HG02763 (cell line): ENCODE data around the gene PDE4D.
"Not testable (repeated sequence)": the region's sequence is repeated elsewhere in the genome, so short reads cannot be mapped to it uniquely, and the experiment has no call there.

Experiments
- ATAC-seq: cut with Tn5 transposase; IDR thresholded peaks from one replicate; pipeline ENCODE4 v1.9.1; 2021; ENCODE audit warnings: mild to moderate bottlenecking, moderate library complexity; ENCODE audit not compliant: unreplicated experiment

Gene PDE4D

GRCh38 chr5:59393585-59394420 is 499.7 kb downstream of the PDE4D start:
- no peak for ATAC-seq

DNA sequence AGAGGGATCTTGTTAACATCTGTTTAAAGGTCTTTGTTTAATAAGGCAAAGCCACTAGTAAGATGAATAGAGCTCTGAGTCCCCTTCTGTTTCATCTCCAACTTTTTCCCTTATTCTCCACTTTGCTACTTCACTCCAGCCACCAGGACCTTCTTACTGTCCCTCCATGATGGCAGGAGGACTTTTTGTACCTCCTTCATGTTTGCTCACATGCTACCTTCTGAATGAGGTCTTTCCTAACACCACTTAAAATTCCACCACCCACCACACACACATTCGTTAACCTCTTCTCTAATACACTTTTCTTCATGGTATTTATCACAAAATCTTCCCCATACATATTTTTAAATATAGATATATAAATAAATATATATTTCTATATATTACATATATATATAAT is 501.9 kb downstream of the PDE4D start:
- ATAC-seq = no peak

GRCh38 chr5:59390989-59391388 is 502.5 kb downstream of the PDE4D start:
- ATAC-seq = no peak

DNA sequence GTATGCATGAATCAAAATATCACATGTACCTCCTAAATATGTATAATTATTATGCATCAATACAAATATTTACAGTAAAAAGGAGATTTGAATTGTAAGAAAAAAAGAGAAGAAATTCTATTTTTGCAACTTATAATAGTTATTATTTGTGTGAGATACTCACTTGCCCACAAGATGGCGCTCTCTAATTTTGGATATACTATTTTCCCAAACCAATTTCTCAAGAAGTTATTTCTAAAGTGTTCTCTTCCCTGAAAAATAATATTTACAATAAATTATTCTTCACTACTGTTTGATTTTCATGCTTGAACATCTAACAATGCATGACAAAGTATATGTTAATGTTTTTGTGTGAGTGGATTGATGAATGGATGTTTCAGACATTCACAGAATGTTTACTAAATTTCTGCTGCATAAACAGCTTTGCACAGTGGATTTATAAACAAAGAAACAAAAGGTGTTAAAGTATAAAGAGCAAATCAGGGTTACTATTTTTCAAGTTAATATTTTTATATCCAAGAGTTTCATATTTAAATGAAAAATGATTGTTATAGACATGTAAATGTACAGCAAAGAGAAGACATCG is 503.4 kb downstream of the PDE4D start:
- no peak for ATAC-seq

GRCh38 chr5:59387127-59387526 is 506.4 kb downstream of the PDE4D start:
- ATAC-seq = no peak

GRCh38 chr5:59385700-59386099 is 507.8 kb downstream of the PDE4D start:
- ATAC-seq = no peak

GRCh38 chr5:59380350-59380951 is 513.1 kb downstream of the PDE4D start:
- ATAC-seq = peak; percentile 97

DNA sequence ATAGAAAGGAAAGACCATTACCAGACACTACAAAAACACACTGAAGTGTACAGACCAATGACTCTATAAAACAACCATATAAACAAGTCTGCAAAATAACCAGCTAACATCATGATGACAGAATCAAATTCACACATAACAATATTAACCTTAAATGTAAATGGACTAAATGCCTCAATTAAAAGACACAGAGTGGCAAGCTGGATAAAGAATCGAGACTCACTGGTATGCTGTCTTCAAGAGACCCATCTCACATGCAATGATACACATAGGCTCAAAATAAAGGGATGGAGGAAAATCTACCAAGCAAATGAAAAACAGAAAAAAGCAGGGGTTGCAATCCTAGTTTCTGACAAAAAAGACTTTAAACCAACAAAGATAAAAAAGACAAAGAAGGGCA is 519.5 kb downstream of the PDE4D start:
- not testable (repeated sequence) for ATAC-seq

GRCh38 chr5:59371525-59372127 is 521.9 kb downstream of the PDE4D start:
- ATAC-seq = no peak

DNA sequence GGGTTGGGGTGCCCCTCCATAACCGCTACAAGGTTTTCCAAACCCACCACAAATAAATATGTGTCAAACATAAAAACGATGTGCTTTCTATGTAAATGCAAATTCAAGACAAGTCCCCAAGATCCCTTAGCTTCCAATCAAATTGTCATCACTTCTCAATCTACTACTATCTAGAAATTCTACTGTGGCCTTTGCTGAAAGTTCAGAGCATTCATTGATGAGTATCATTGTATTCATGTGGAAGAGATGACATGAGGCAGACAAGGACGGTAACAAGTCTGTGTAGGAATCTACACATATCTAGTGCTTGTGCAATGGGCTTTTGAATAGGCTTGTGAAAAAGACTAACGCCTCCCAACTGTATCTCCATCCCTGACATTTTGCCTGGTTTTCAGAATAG is 524.6 kb downstream of the PDE4D start:
- ATAC-seq = no peak

- ATAC-seq = no peak
These were observed 525.6 kb downstream of the PDE4D start for GRCh38 chr5:59367791-59368394.

DNA sequence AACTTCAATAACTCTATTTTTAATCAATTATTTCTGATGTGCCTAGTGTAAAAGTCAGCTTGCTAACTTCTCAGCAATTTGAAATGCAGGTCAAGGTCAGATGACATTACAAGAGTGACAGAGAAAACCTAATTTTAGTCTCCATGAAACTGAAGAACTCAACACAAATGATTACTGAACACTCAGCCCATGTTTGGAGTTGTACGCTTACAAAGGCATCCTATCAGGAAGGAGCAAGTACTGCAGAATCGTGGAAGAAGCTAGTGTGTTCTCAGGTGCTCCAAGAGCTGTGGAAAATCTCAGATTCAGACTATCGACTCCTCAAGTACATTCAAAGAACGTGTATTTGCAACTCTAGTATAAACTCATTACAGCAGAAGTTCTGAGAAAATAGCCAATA is 526.7 kb downstream of the PDE4D start:
- no peak for ATAC-seq

GRCh38 chr5:59362438-59362837 is 531.1 kb downstream of the PDE4D start:
- no peak for ATAC-seq

DNA sequence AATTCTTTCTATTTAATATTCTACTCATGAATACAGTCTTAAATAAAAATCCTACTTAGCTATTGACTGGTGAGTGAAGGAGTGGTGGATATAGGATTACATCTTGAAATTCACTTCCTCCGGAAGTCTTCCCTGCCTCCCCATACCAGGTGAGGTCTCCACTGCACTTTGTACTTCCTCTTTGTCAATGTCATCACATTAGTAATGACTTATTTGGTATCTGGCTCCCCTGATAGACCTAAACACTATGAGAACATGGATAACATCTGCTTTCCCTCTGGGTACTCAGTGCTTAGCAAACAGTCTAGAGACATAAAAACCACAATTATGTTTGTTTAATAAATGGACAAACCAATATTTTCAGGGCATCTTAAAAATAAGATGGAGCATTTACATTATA is 532.1 kb downstream of the PDE4D start:
- no peak for ATAC-seq

GRCh38 chr5:59360130-59360555 is 533.4 kb downstream of the PDE4D start:
- no peak for ATAC-seq

DNA sequence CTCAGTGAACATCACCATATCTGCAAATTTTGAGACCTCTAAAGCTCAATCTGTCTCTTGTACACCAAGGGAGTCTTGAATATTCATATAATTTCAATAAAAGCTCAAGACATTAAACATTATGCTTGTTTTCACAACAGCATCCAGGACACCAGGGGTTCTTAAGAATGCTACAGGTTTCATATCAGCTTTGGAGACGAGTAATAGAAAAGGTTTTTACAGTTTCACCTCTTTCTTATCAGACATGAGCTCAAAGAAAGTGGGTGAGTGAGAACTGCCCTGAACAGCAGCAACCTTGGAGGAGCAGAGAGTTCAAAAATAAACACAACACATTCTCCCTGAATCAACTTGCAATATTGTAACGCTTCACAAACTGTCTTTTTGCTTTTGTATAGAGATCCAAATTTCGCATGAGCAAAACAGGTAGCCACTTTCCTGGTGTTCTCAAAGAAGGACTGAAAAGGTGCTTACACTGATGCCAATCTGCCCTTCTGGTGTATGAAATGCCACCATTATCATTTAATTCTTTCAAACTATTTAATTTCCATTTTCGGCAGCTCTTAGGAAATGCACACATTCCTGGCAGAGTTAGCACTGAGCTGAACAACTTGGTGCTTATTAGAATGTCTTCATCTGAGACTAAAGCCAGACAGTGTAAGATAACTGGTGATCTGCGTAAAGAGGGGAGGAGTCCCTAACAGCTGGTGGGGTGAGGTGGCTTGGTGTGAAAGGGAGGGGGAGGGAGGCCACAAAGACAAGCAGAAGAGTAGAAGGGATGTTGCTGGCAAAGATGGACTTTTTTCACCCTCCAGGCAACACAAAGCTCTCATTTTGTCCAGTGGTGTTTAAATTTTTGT is 535.3 kb downstream of the PDE4D start:
- ATAC-seq = no peak

- ATAC-seq = no peak
These were observed 536.0 kb downstream of the PDE4D start for GRCh38 chr5:59357381-59357977.

DNA sequence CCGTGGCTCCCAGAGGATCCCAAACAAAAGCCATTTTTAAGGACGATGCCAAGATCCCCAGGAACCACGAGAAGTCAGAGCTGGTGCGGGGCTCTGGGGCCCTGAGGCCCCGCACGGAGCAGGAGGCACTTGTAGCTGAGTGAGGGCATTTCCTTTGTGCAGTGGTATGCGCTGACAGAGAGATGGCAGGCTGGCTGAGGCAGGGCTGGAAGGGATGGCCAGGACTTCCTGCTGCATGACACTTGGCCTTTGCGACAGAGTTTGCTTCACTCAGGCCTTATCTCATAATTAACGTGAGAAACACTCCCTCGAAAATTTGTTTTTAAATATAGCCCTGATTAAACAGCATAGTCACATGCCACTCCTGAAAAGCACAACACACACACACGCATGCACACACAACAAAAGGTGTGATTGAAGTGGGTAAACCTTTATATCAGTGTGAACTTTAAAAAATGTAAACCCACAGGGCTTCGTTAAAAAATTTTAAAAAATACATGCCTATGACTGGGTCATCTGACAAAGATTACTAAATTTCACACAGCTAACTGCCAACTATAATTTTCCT is 536.6 kb downstream of the PDE4D start:
- no peak for ATAC-seq

- no peak for ATAC-seq
These were observed 538.7 kb downstream of the PDE4D start for GRCh38 chr5:59354811-59355210.

DNA sequence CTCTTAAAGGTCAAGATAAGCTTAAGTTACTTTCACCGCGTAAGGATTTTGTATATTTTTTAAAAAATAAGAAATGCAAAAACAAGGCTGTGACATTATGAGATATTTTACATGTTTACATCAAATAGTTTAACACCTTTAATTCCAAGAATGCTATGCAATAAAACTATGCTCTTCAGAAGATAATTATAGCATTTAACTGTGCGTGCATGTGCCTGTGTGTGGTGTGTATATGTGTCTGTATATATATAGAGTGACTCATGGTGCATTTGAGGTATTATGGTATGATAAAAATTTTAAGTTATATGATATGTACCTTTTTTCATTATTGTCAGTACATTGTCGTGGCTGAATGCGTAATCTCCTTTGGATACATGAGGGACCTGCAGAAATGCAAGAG is 539.3 kb downstream of the PDE4D start:
- no peak for ATAC-seq
